OCI-LY7 (cell line): ENCODE data around the gene CALU.

Experiments used
- CTCF ChIP-seq: fragments of 200-600 bp; sonication (generic); conservative IDR thresholded peaks from 2 replicates; pipeline ENCODE4 v1.5.1; 2014; ENCODE audit warnings: mild to moderate bottlenecking, antibody characterized with exemption, low read length, moderate library complexity, mixed read lengths
- EZH2phosphoT487 ChIP-seq: fragments of 200-600 bp; sonication (generic); IDR thresholded peaks from 2 replicates; pipeline ENCODE4 v1.6.1; 2018; ENCODE audit warnings: low read depth, borderline replicate concordance, mild to moderate bottlenecking, mixed run types, antibody characterized with exemption, low read length, moderate library complexity, mixed read lengths

DNA sequence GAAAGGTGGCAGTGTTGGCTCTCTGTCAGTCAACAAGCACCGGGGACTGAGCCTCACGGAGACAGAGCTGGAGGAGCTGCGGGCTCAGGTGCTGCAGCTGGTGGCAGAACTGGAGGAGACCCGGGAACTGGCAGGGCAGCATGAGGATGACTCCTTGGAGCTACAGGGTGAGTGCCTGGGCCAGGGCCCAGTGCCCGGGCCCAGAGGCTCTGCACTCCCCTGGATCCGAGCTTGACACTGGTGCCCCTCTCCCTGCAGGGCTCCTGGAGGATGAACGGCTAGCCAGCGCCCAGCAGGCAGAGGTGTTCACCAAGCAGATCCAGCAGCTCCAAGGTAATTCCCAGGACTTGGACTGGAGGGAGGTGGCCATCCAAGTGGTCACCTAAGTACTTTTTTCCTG lies 55.3 kb downstream of the CALU start:
- TF ChIP-seq CTCF (no peak; the same call in 1 of the 2 replicates), EZH2phosphoT487 (no peak)
